PC-3 (cell line): ENCODE results near the gene PRKCQ. TPM values are rescaled to one million over a fixed set of nuclear protein-coding genes. Genes with fewer than 3 reads are reported as not detected.

Experiments used
- ATAC-seq: fragments of 200-7000 bp; cut with Tn5 transposase; 2 replicates; pipeline ENCODE4 v1.9.1; 2020; ENCODE audit warnings: mild to moderate bottlenecking, moderate library complexity
- BruUV-seq: library from RNA; stranded (reverse); fragments of 400-500 nt; replicated peaks from 2 replicates; lab custom pipeline; 2021; lab: Mats Ljungman, UMichigan
- CTCF ChIA-PET: fragments of 300-600 bp; sonication (Branson Sonifier 250); formaldehyde crosslinking; loops from one replicate; lab custom pipeline; 2022; ENCODE audit warnings: antibody characterized with exemption; lab: Charles Lee
- POLR2A ChIA-PET: fragments of 300-600 bp; sonication (Branson Sonifier 250); formaldehyde crosslinking; loops from one replicate; lab custom pipeline; 2022; ENCODE audit warnings: antibody characterized with exemption; ENCODE audit not compliant: unreplicated experiment; lab: Charles Lee
- DNase-seq: peaks from one replicate; pipeline ENCODE4 v3.0.0-alpha.2; 2015
- H2AFZ ChIP-seq: fragments of 300-600 bp; sonication (generic); 2 replicates; pipeline ENCODE4 v1.6.0; 2016; ENCODE audit warnings: antibody characterized with exemption, low read length
- H3F3A ChIP-seq: fragments of 300-600 bp; sonication (generic); one replicate; pipeline ENCODE4 v1.6.0; 2017; ENCODE audit warnings: antibody characterized with exemption, low read length, control low read depth, mild to moderate bottlenecking; ENCODE audit not compliant: unreplicated experiment
- H3K27ac ChIP-seq: fragments of 300-600 bp; sonication (generic); 2 replicates; pipeline ENCODE4 v1.5.1; 2016; ENCODE audit warnings: mild to moderate bottlenecking, low read length
- H3K27me3 ChIP-seq: fragments of 300-600 bp; sonication (generic); 2 replicates; pipeline ENCODE4 v1.6.1; 2016; ENCODE audit warnings: low read length, mixed read lengths
- H3K36me3 ChIP-seq: fragments of 300-600 bp; sonication (generic); 2 replicates; pipeline ENCODE4 v1.6.1; 2016; ENCODE audit warnings: low read depth, mixed run types, low read length, mixed read lengths
- H3K4me1 ChIP-seq: fragments of 300-600 bp; sonication (generic); 2 replicates; pipeline ENCODE4 v1.5.1; 2016; ENCODE audit warnings: low read length; ENCODE audit not compliant: insufficient read depth
- H3K4me2 ChIP-seq: fragments of 300-600 bp; sonication (generic); 2 replicates; pipeline ENCODE4 v1.6.0; 2016; ENCODE audit warnings: low read length
- H3K4me3 ChIP-seq: fragments of 300-600 bp; sonication (generic); 2 replicates; pipeline ENCODE4 v1.5.1; 2016; ENCODE audit warnings: mild to moderate bottlenecking, low read length, mixed read lengths
- H3K79me2 ChIP-seq: fragments of 300-600 bp; sonication (generic); 2 replicates; pipeline ENCODE4 v1.6.1; 2017; ENCODE audit warnings: low read length, mixed read lengths
- H3K9ac ChIP-seq: fragments of 300-600 bp; sonication (generic); 2 replicates; pipeline ENCODE4 v1.6.0; 2016; ENCODE audit warnings: mild to moderate bottlenecking, low read length
- H3K9me2 ChIP-seq: fragments of 300-600 bp; sonication (generic); replicated peaks from 2 replicates; pipeline ENCODE4 v1.6.1; 2016; ENCODE audit warnings: mixed run types, low read length, mixed read lengths
- H3K9me3 ChIP-seq: fragments of 300-600 bp; sonication (generic); 2 replicates; pipeline ENCODE4 v1.6.1; 2016; ENCODE audit warnings: low read length, mixed read lengths
- H4K20me1 ChIP-seq: fragments of 300-600 bp; sonication (generic); 2 replicates; pipeline ENCODE4 v1.6.1; 2016; ENCODE audit warnings: low read length, mixed read lengths
- EZH2 ChIP-seq: fragments of 300-600 bp; sonication (generic); IDR thresholded peaks from one replicate; pipeline ENCODE4 v1.6.1; 2017; ENCODE audit warnings: antibody characterized with exemption, mild to moderate bottlenecking, low read length; ENCODE audit not compliant: unreplicated experiment
- EZH2phosphoT487 ChIP-seq: fragments of 300-600 bp; sonication (generic); IDR thresholded peaks from 2 replicates; pipeline ENCODE4 v1.6.1; 2018; ENCODE audit warnings: mild to moderate bottlenecking, antibody characterized with exemption, low read length, borderline replicate concordance
- intact Hi-C: fragments of 100-400 bp; cut with micrococcal nuclease; formaldehyde crosslinking; loops from 2 replicates; pipeline ENCODE4 v1.9.0; 2023
- total RNA-seq: library from RNA; depleted of rRNA; stranded (reverse); fragments of >200 nt; gene quantifications from 2 replicates; pipeline ENCODE4 v1.2.3, GENCODE V29; 2014
- TF ChIP-seq, protein P1 (sequence below): fragments of 300-600 bp; sonication (generic); conservative IDR thresholded peaks from 2 replicates; pipeline ENCODE4 v1.5.1; 2017; ENCODE audit warnings: antibody characterized with exemption, low read depth, mild to moderate bottlenecking, low read length

The PRKCQ gene
- total RNA-seq, 1 experiment from 2014 or later: not detected

DNA sequence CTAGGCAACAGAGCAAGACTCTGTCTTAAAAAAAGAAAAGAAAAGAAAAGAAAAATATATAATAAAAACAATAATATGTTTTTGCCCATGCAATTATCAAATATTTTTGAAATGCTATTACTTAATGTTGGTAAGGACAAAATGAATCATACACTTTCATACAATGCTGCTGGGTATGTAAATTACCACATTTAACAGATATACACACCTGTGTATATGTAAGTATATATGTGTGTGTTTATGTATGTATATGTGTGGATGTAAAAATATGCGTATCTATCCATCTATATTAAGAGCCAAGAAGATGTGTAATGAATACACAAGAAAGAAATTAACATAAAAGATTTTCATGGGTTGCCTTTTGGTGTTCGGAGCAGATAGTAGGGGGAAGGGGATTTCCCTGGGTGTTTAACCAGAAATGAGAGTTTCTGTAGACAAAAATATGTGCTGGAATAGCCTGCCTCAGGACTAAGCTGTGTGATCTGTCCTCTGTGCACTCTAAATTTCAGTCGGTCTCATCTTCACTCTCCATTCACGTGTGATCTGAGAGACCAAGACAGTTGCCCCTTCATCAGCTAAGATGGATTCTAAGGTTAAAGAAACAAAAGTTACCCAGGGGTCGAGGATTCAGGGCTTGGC is 61.2 kb downstream of the PRKCQ start:
- H4K20me1 ChIP-seq: no peaks in the 10 kb centered on the region
- no peaks in the 10 kb centered on the region for H3K9me3 ChIP-seq
- POLR2A ChIA-PET: no interaction called here
- no peaks in the 10 kb centered on the region for H3K36me3 ChIP-seq
- ATAC-seq (no peak), DNase-seq (no peak)
- H3K79me2 ChIP-seq: no peaks in the 10 kb centered on the region
- no TSS peak for BruUV-seq
- CTCF ChIA-PET: no interaction called here
- H3K9ac ChIP-seq: no peak overlapping the region
- intact Hi-C loops: no loop called here
- no peaks in the 10 kb centered on the region for H3K4me1 ChIP-seq
- no peak overlapping the region for H3K4me2 ChIP-seq
- H2AFZ ChIP-seq: no peak overlapping the region
- no peaks in the 10 kb centered on the region for H3F3A ChIP-seq
- no peak overlapping the region for H3K4me3 ChIP-seq
- H3K27ac ChIP-seq: no peak overlapping the region
- no peaks in the 10 kb centered on the region for H3K9me2 ChIP-seq
- TF ChIP-seq EZH2phosphoT487: no peak
- TF ChIP-seq, protein P1, sequence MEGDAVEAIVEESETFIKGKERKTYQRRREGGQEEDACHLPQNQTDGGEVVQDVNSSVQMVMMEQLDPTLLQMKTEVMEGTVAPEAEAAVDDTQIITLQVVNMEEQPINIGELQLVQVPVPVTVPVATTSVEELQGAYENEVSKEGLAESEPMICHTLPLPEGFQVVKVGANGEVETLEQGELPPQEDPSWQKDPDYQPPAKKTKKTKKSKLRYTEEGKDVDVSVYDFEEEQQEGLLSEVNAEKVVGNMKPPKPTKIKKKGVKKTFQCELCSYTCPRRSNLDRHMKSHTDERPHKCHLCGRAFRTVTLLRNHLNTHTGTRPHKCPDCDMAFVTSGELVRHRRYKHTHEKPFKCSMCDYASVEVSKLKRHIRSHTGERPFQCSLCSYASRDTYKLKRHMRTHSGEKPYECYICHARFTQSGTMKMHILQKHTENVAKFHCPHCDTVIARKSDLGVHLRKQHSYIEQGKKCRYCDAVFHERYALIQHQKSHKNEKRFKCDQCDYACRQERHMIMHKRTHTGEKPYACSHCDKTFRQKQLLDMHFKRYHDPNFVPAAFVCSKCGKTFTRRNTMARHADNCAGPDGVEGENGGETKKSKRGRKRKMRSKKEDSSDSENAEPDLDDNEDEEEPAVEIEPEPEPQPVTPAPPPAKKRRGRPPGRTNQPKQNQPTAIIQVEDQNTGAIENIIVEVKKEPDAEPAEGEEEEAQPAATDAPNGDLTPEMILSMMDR: no peak
- TF ChIP-seq EZH2: no peak
- peaks cover 36% of the 10 kb centered on the region for H3K27me3 ChIP-seq

DNA sequence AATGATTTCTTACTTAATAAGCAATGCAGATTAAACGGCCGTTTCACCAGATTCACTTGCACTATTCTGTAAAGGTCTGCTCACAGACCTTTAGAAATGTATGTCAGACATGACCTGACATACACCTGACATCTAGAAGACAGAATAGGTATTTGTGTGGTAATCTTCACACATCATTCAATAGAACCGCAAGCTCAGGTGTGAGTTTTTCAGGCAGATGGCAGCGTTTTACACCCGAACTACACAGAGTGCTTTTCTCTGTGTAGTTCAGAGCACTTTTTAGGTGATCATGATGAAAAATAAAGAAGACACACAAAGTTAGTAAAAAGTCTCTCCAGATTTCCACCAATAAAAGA is 63.2 kb downstream of the PRKCQ start:
- H4K20me1 ChIP-seq: no peaks in the 10 kb centered on the region
- TF ChIP-seq EZH2phosphoT487 (no peak), EZH2 (no peak)
- TF ChIP-seq, protein P1: no peak
- DNase-seq: no peak
- ATAC-seq: no peak
- no TSS peak for BruUV-seq
- no peak overlapping the region for H2AFZ ChIP-seq
- H3K9ac ChIP-seq: no peak overlapping the region
- ChIA-PET POLR2A (no interaction called here), CTCF (no interaction called here)
- no peaks in the 10 kb centered on the region for H3F3A ChIP-seq
- no peaks in the 10 kb centered on the region for H3K79me2 ChIP-seq
- H3K36me3 ChIP-seq: no peaks in the 10 kb centered on the region
- no peaks in the 10 kb centered on the region for H3K9me2 ChIP-seq
- H3K27me3 ChIP-seq: peaks cover 56% of the 10 kb centered on the region
- no peaks in the 10 kb centered on the region for H3K4me1 ChIP-seq
- H3K4me2 ChIP-seq: no peak overlapping the region
- H3K9me3 ChIP-seq: no peaks in the 10 kb centered on the region
- H3K27ac ChIP-seq: no peak overlapping the region
- H3K4me3 ChIP-seq: no peak overlapping the region
- intact Hi-C loops: no loop called here

DNA sequence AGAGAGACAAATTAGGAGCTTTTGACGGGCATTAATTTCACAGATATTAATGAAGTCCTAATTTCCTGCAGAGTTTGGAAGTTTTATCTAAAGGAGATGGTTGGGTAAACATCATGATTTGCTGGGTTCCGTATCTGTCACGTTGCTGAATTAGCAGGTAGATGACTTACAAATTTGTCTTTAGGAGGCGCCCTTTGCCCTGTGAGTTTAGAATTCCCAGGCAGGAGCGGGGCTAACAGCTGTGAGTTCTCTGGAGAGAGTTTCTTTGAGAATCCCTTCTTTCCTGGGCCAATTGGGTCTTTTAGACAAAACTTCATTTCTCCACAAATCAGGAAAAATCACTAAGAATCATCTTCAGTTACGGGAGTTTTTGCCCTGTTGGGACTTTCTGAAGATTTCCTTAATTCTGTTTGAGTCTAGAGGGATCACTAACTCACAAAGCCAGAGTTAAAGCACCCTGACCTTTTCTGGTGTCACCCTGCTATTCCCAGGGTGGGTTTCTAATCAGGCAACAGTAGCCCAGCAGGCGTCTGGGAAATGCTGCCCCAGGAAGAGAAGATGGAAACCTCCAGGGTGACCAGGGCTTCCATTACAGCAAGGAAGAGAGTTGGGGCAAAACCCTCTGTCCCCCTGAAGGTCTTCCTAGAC is 63.7 kb downstream of the PRKCQ start:
- ChIA-PET POLR2A (no interaction called here), CTCF (no interaction called here)
- ATAC-seq (no peak), DNase-seq (no peak)
- Histone ChIP-seq H3K4me1 (no peaks in the 10 kb centered on the region), H4K20me1 (no peaks in the 10 kb centered on the region), H3K4me2 (no peak overlapping the region), H3K9me2 (no peaks in the 10 kb centered on the region), H3K36me3 (no peaks in the 10 kb centered on the region), H3K79me2 (no peaks in the 10 kb centered on the region), H3K4me3 (no peak overlapping the region), H3K27me3 (peaks cover 61% of the 10 kb centered on the region), H3F3A (no peaks in the 10 kb centered on the region), H3K27ac (no peak overlapping the region), H3K9ac (no peak overlapping the region), H2AFZ (no peak overlapping the region), H3K9me3 (no peaks in the 10 kb centered on the region)
- no TSS peak for BruUV-seq
- TF ChIP-seq EZH2phosphoT487 (no peak), EZH2 (no peak)
- TF ChIP-seq, protein P1: no peak
- intact Hi-C loops: no loop called here
